H54 (cell line): ENCODE data around the gene VPS39.

Experiments
- DNase-seq: peaks from one replicate; pipeline ENCODE4 v3.0.0; 2011; ENCODE audit warnings: low spot score, mixed read lengths; ENCODE audit not compliant: insufficient read length
- FAIRE-seq: peaks from 3 replicates; lab custom pipeline; 2011; peaks lifted over from hg19 to GRCh38; lab: Jason Lieb, UNC
- POLR2A ChIP-seq: IDR thresholded peaks from 2 replicates; pipeline ENCODE4 v1.6.1; 2011; ENCODE audit warnings: low read depth, mild to moderate bottlenecking, low read length

VPS39 gene

DNA sequence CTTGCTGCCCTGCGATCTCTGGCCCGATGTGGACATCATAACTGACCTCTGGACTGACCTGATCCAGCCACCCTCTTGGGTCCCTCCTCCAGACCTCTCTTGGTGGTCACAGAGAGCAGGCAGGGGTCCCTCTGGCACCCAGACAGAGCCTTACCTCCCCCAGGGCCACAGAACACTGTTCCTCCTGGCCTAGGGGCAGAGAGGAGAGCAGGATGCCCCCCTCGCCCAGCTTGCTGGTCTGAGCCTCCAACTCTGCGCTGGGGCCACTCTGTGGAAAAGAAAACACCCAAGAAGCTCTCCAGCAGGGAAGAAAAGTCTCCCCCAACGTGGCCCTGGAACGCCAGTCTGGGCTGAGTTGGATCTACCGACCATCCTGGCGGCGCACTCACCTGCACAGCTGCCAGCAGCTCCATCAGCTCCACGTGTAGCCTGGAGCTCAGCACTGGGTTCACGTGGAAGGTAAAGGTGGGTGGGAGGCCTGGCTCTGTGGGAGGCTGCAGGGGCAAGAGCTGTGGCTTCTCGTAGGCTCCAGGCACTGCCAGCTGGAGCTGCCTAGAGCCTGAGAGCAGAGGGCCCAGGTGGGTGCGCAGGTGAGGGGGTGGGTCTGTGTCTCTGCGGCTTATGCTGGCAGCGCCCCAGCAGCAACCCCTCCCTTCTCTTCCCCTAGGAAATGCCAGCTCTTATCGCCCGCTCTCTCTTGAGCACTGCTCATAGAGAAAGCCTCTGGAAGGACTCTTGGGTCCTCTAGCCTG is 57.7 kb downstream of the VPS39 start:
- FAIRE-seq (no peak), DNase-seq (no peak)
- no peak for TF ChIP-seq POLR2A

DNA sequence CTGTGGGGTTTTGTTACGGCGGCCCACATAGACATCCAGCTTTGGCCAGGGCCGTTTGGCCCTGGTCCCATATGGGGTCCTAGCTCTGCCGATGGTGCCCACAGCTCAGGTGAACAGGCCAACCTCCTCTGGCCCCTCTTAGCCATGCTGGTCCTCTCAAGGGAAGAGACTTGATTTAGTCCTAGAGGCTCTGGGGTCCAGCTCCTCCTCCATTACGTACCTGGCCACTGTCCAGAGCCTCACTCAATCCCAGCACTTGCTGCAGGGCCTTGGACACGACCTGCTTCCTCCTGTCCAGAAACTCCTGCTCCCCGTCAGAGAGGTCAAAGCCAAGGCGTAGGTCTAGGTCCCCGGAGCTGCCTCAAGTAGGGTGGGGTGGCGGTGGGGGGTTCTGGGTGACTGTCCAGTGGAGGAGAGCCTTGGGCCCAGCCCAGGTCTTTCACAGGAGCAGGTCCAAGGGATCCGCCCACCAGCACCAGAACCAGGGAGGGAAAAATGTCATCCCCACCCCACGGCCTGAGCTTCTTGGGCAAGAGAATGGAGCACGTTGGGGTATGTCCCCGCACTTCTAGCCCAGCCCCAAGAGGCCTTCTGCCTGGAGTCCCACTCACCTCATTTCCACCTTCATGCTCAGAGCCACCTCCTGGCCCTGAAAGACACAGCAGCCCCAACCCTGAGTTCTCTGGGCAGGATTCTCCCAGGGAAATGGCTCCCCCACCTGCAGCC is 58.4 kb downstream of the VPS39 start:
- FAIRE-seq, result no peak
- DNase-seq, result no peak
- TF ChIP-seq POLR2A, result no peak

DNA sequence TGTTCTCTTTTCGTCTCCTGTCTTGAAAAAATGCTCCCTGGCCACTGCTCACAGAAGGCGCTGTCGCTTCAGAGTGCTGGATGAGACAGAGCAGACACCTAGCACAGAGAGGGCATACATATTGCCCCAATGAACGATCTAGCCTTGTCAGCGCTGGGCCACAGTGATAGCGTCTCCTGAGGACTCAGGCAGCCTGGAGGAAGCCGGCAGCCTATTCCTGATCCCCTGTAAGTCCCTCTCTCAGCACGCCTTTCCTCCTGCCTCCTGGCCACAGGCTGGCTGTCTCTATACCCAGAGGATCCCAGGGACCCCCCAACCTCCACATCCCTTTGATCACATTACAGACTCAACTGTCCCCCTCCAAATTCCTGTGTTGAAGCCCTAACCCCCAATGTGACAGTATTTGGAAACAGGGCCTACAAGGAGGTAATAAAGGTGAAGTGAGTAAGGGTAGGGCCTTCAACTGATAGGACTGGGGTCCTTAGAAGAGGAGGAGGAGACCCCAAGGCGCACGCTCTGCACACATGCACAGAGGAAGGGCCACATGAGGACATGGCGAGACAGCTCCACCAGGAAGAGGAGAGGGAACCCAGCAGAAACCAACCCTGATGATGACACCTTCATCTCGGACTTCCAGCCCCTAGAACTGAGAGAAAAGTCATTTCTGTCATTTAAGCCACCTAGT is 59.2 kb downstream of the VPS39 start:
- TF ChIP-seq POLR2A, result no peak
- FAIRE-seq, result no peak
- DNase-seq, result no peak

- TF ChIP-seq POLR2A, result no peak
- FAIRE-seq (no peak), DNase-seq (no peak)
These were observed 60.7 kb downstream of the VPS39 start for GRCh38 chr15:42147431-42147735.

GRCh38 chr15:42146551-42147430 is 61.3 kb downstream of the VPS39 start:
- no peak for TF ChIP-seq POLR2A
- no peak for FAIRE-seq

GRCh38 chr15:42145546-42146455 is 62.3 kb downstream of the VPS39 start:
- DNase-seq (no peak), FAIRE-seq (no peak)
- TF ChIP-seq POLR2A, result no peak

More at GRCh38 chr15:42146551-42147430, 61.3 kb downstream of the VPS39 start:
- no peak for DNase-seq

DNA sequence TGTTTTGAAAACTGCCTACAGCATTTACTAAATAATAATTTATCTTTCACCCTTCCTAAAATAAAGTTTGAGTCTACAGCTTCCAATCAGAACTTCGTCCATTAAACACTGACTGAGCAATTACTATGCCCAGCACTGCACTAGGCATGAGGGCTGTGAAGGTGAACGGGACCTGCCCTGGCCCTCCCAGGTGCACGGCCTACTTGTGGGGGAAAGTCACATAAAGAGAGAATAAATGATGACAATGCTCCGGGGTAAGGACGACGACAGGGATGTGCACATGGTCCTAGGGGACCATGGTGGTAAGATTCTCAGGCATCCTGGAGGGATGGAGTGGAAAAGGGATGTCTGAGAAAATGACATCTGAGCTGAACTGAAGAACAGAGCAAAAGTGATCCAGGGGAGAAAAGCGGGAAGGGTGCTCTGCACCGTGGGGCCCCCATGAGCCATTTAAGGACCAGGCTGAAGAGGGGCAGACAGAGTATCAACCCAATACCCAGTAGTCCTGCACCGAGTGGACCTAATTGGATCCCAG is 63.2 kb downstream of the VPS39 start:
- TF ChIP-seq POLR2A, result no peak

GRCh38 chr15:42143866-42144625 is 64.1 kb downstream of the VPS39 start:
- FAIRE-seq, result no peak

More for the DNA sequence above, 63.2 kb downstream of the VPS39 start:
- FAIRE-seq (no peak), DNase-seq (no peak)

GRCh38 chr15:42143356-42143755 is 64.7 kb downstream of the VPS39 start:
- FAIRE-seq (no peak), DNase-seq (no peak)
- no peak for TF ChIP-seq POLR2A

More at GRCh38 chr15:42143866-42144625, 64.1 kb downstream of the VPS39 start:
- DNase-seq, result no peak
- TF ChIP-seq POLR2A, result no peak

- no peak for DNase-seq
- no peak for FAIRE-seq
- no peak for TF ChIP-seq POLR2A
These were observed 66.1 kb downstream of the VPS39 start for GRCh38 chr15:42141795-42142667.

- TF ChIP-seq POLR2A, result no peak
- no peak for DNase-seq
- no peak for FAIRE-seq
These were observed 66.9 kb downstream of the VPS39 start for GRCh38 chr15:42141246-42141645.
